Fibroblast of lung (primary cell): ENCODE data around the gene TOGARAM1.

Source experiments
- EZH2 ChIP-seq: IDR thresholded peaks from 2 replicates; pipeline ENCODE4 v1.5.1; 2012; ENCODE audit warnings: low read length, control low read depth, mild to moderate bottlenecking; ENCODE audit errors: missing control alignments
- TF ChIP-seq, protein P1 (sequence below), 2 donors: IDR thresholded peaks in 1 of 2; conservative IDR thresholded peaks in 1 of 2; 1 replicate in 1 of 2; 2 replicates in 1 of 2; pipeline ENCODE4 v1.5.1; 2011 to 2012; ENCODE audit warnings: low read length in 2 of 2, control low read depth in 1 of 2, inconsistent platforms in 1 of 2, low read depth in 1 of 2, mild to moderate bottlenecking in 1 of 2

GRCh38 chr14:44979740-44980356 is 17.9 kb downstream of the TOGARAM1 start:
- TF ChIP-seq, protein P1, sequence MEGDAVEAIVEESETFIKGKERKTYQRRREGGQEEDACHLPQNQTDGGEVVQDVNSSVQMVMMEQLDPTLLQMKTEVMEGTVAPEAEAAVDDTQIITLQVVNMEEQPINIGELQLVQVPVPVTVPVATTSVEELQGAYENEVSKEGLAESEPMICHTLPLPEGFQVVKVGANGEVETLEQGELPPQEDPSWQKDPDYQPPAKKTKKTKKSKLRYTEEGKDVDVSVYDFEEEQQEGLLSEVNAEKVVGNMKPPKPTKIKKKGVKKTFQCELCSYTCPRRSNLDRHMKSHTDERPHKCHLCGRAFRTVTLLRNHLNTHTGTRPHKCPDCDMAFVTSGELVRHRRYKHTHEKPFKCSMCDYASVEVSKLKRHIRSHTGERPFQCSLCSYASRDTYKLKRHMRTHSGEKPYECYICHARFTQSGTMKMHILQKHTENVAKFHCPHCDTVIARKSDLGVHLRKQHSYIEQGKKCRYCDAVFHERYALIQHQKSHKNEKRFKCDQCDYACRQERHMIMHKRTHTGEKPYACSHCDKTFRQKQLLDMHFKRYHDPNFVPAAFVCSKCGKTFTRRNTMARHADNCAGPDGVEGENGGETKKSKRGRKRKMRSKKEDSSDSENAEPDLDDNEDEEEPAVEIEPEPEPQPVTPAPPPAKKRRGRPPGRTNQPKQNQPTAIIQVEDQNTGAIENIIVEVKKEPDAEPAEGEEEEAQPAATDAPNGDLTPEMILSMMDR (conservative IDR thresholded peaks at IDR 0.05 in 1 of 2, IDR thresholded peaks at IDR 0.05 in 1 of 2; ENCODE audit: low read depth in 1 of 2, low read length in 2 of 2): no peak
- no peak for TF ChIP-seq EZH2
